ENCODE results near the gene ASCC1.
"Not testable (repeated sequence)": the region's sequence is repeated elsewhere in the genome, so short reads cannot be mapped to it uniquely, and the experiment has no call there.

ASCC1 gene

GRCh38 chr10:72167118-72167517 is 49.0 kb downstream of the ASCC1 start:
- no peak for DNase-seq

- DNase-seq = peak in 2 of 5 experiments; percentile 1 to 46
Observed at GRCh38 chr10:72164617-72165016, 51.5 kb downstream of the ASCC1 start.

DNA sequence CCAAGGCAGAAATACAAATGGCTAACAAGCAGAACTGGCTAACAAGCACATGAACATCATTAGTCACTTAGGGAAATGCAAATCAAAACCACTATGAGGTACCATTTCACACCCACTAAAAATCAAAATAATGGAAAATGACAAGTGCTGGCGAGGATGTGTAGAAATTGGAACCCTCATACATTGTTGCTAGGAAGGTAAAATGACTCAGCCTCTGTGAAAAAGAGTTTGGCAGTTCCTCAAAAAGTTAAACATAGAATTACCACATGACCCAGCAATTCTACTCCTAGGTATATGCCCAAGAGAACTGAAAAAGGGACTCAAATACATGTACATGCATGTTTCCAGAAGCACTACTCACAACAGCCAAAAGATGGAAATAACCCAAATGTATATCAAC is 53.1 kb downstream of the ASCC1 start:
- DNase-seq = peak in 1 of 5 experiments; percentile 62

- DNase-seq = no peak
Observed at GRCh38 chr10:72158176-72158575, 57.9 kb downstream of the ASCC1 start.

DNA sequence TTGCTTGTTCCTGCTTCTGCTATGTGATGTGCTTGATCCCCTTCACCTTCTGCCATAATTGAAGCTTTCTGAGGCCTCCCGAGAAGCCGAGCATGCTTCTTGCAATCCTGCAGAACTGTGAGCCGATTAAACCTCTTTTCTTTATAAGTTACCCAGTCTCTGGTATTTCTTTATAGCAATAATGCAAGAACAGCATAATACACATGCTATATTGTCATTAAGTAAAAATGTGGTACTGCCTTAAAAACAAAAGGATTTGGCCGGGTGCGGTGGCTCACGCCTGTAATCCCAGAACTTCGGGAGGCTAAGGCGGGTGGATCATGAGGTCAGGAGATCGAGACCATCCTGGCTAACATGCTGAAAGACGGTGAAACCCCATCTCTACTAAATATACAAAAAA is 59.9 kb downstream of the ASCC1 start:
- no peak for DNase-seq

- no peak for DNase-seq
Observed at GRCh38 chr10:72152286-72152685, 63.8 kb downstream of the ASCC1 start.

DNA sequence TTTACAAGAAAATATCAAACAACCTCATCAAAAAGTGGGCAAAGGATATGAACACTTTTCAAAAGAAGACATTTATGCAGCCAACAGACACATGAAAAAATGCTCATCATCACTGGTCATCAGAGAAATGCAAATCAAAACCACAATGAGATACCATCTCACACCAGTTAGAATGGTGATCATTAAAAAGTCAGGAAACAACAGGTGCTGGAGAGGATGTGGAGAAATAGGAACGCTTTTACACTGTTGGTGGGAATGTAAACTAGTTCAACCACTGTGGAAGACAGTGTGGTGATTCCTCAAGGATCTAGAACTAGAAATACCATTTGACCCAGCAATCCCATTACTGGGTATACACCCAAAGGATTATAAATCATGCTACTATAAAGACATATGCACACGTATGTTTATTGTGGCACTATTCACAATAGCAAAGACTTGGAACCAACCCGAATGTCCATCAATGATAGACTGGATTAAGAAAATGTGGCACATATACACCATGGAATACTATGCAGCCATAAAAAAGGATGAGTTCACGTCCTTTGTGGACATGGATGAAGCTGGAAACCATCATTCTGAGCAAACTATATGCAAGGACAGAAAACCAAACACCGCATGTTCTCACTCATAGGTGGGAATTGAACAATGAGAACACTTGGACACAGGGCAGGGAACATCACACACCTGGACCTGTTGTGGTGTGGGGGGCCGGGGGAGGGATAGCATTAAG is 65.2 kb downstream of the ASCC1 start:
- DNase-seq = not testable (repeated sequence)

GRCh38 chr10:72147324-72147584 is 68.8 kb downstream of the ASCC1 start:
- DNase-seq = not testable (repeated sequence)

DNA sequence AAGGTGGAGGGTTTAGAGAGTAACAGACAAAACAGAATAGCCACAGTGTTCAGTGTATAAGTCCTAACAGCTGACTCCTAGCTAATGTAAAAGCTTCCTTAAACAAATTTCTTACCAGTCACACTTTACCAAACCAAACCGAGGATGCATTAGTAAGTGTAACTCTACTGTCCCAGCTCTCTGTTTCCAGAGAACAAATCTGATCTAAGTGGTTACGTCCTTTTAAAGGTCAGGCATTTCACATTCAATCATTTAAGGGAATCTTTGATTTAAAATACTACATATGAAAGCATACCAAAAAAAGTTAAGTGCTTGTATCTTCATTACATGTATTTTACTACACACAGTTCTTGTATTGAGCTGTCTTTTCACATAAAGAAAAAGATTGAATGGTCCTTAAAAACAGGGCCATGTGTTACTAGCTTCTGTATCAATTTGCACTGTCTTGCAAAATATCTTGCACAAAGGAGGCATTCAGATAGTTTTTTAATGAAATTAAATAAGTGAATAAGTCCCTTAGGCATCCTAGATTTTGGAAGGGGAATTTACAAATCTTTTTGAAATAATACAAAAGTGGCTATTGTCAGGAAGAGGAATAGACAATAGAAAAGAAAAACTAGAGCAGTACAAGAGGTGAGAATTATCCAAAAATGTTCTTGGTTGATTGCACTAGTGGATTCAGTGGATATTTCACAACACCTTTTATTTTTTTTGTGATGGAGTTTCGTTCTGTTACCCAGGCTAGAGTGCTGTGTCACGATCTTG is 69.3 kb downstream of the ASCC1 start:
- no peak for DNase-seq

DNA sequence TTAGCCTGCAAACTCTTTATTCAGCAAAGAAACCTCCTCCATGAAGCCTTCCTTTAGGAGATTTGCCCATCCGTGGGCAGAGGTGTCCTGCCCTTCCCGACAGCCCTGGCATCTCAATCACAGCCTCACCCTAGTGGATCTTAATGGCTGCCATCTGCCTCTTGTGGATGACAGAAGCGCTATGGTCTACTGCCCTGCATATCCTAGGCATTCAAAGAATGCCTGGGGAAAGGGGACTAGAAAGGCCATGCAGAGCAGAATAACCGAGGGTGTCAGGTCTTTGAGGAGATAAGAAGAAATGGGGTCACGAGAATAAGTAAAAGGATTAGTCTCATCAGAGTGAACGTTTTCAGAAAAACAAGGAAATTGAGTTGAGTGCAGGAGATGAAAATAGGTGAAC is 70.0 kb downstream of the ASCC1 start:
- no peak for DNase-seq

DNA sequence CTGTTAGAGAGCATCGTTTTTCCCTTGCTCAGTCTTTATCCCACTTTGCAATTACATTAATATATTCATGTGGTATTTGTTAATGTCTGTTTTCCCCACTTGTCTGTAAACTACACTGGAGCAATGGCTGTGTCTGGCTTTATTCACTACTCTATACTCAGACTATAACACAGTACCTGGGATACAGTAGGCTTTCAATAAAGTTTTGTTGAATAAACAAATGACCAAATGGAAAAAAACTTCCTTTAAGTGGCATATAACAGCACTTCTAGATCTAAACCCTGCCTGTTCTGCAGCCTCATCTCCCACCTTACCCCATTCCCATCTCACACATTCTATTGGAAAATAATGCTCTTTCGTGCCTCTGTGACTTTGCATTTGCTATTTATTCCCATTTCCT is 70.4 kb downstream of the ASCC1 start:
- DNase-seq = no peak

DNA sequence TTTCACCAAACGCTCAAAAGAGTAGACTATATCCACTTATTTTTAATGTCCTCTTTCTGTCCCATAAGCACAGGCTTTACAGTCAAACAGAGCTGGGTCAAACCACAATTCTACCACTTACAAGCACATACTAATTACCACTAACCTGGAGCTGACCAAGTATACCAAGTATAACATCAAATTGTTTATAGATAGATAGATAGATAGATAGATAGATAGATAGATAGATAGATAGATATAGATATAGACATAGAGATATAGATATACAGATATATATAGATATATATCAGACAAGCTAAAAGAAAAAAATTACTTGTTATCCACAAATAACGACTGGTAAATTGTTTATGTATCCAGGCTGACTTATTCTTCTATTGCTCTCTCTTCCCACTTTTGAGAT is 75.2 kb downstream of the ASCC1 start:
- no peak for DNase-seq

DNA sequence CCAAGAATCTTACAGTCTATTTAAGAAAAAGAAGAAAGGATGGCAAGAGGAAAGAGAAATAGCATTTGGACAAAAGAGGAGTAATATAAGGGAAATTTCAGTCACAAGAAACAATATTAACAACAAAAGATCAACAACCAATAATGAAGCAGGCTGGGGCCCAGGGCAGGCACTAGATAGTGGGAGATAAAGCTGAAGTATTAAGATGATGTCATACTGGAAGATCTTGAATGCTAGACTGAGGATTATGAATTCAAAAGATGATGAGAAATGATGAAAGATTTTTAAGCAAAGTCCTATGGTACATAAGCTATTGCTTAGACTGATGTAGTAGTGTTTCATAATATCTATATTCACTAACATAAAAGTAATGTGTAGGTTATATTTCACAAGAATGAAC is 75.9 kb downstream of the ASCC1 start:
- no peak for DNase-seq

DNA sequence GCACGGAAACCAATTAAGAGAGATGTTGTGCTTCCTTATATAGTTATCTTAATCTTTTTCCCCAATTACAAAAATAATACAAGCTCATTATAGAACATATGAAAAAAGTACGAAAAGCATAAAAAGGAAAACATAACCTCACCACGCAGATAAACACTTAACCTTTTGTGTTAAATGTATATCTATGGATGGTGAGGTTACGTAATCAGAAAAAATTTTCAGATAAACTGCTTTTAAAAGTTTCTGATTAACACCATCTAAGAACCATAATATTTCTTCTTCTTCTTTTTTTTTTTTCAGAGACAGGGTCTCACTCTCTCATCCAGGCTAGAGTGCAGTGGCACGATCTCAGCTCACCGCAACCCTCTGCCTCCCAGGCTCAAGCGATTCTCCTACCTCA is 78.5 kb downstream of the ASCC1 start:
- no peak for DNase-seq

DNA sequence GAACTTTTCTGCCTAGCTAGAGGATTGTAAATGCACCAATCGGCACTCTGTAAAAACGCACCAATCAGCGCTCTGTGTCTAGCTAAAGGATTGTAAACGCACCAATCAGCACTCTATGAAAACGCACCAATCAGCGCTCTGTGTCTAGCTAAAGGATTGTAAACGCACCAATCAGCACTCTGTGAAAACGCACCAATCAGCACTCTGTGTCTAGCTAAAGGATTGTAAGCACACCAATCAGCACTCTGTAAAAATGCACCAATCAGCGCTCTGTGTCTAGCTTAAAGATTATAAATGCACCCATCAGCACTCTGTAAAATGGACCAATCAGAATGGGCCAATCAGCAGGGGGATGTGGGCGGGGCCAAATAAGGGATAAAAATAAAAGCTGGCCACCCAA is 79.9 kb downstream of the ASCC1 start:
- DNase-seq = not testable (repeated sequence)

- DNase-seq = no peak
Observed at GRCh38 chr10:72134785-72135767, 81.0 kb downstream of the ASCC1 start.

DNA sequence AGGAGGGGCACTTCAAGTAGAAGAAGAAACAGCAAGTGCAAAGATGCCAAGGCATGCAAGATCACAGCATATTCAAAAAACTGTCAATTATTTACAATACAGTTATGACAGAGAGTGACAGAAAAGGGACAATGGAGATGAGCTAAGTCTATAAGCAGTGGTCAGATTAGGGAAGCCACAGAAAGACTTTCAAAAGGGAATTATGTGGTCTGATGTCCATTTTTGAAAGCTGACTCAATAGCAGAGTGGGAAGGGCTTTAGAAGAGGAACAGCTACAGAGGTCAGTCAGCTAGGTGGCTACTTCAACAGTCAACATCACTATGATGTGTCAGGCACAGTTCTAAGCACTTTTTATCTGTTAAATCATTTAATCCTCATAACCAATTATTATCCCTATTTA is 82.6 kb downstream of the ASCC1 start:
- DNase-seq = no peak

DNA sequence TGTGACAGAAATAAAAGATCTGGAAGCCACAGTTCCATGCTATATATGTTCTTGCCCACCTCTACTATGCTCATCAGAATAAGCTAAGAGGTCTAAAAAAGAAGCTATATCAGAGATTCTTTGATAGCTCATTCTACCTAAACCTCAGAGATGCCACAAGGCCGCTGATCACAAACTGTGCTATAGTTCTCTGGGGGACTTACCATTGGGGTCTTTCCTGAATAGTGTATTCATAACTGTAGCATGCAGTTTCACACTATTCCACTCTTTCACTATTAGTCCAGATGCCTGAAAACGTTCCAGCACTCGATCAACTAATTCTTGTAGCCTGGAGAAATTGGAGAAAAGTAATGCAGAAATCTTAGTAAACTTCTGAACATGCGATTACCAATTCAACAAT is 83.2 kb downstream of the ASCC1 start:
- DNase-seq = no peak

GRCh38 chr10:72127571-72127970 is 88.5 kb downstream of the ASCC1 start:
- DNase-seq = no peak

DNA sequence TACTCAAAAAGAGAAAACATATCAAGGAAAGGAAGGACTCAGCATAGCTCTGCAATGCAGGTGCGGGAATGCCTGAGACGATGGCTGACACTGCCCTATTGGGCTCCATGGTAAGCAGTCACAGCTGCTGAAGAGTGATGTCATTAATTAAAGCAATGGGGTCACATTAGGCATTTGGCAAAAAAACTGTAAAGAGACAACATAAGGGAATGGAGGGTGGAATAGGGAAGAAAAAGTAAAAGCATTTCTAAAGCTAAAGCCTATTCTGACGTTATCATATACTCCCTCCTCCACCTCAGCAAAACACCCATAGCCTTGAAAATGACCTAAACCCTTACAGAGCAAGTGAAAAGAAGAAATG is 89.2 kb downstream of the ASCC1 start:
- no peak for DNase-seq

- peak in 1 of 5 experiments; percentile 30 for DNase-seq
Observed at GRCh38 chr10:72126184-72126871, 89.7 kb downstream of the ASCC1 start.

- no peak for DNase-seq
Observed at GRCh38 chr10:72124989-72125388, 91.1 kb downstream of the ASCC1 start.

GRCh38 chr10:72124381-72124780 is 91.7 kb downstream of the ASCC1 start:
- DNase-seq = no peak
